ENCODE data around the gene CNTRL.

CNTRL gene

DNA sequence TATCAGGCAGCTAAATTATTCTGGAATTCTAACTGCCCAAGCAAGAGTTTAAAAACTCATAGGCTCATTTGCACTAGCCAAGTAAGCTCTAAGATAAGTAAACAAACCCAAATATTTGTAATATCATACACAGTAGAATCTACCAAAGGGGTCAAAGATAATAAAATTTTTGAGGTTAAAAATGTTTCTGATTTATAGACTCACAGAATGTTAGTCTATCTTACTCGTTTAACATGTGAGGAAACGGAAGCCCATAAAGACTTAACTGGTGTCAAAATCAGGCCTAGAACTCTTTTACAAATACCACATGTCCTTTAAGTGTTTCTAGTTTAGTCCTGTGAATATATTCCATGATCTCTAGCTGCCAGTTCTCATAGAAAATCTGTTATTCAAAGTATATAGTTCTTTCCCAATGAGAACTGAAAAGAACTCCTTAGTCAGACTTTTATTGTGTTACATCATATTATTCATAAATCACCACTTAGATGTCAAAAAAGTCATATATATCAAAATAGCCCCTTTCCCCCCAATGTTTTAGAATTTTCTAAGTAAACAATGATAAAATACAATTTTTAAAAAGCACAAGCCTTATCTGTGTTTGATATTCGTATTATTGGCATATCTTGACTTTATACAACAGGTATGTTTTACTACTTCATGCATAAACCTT is 113.0 kb downstream of the CNTRL start:
- H3K4me1 ChIP-seq (ENCODE audit: control insufficient read depth in 1 of 2, insufficient read depth in 1 of 2, low read depth in 1 of 2, low read length in 1 of 2) = peaks cover 33 to 47% of the 10 kb centered on the region in 2 experiments
- H3K27ac ChIP-seq = no peak overlapping the region
- no peak overlapping the region for H3K4me3 ChIP-seq (ENCODE audit: low read depth in 1 of 2, low read length in 1 of 2)
- TF ChIP-seq, protein P1, sequence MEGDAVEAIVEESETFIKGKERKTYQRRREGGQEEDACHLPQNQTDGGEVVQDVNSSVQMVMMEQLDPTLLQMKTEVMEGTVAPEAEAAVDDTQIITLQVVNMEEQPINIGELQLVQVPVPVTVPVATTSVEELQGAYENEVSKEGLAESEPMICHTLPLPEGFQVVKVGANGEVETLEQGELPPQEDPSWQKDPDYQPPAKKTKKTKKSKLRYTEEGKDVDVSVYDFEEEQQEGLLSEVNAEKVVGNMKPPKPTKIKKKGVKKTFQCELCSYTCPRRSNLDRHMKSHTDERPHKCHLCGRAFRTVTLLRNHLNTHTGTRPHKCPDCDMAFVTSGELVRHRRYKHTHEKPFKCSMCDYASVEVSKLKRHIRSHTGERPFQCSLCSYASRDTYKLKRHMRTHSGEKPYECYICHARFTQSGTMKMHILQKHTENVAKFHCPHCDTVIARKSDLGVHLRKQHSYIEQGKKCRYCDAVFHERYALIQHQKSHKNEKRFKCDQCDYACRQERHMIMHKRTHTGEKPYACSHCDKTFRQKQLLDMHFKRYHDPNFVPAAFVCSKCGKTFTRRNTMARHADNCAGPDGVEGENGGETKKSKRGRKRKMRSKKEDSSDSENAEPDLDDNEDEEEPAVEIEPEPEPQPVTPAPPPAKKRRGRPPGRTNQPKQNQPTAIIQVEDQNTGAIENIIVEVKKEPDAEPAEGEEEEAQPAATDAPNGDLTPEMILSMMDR (IDR thresholded peaks at IDR 0.05) = no peak
- peaks cover under 1% of the 10 kb centered on the region for H3K36me3 ChIP-seq
- H3K9me3 ChIP-seq = no peaks in the 10 kb centered on the region
- H3K27me3 ChIP-seq = no peaks in the 10 kb centered on the region

DNA sequence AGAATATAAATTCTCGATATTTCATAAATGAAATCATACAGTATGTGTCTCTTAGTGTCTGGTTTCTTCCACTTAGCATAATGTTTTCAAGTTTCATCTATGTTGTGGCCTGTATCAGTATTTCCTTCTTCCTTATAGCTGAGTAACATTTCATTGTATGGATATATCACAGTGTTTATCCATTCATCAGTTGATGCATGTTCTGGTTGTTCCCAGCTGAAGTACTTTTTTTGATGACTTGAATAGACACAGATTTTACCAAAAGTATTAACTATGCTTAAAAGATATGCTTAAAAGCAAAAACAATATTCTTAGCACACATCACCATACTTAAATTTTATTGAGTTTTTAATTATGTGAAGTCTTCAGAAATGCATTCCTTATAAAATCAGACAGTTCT is 114.3 kb downstream of the CNTRL start:
- TF ChIP-seq, protein P1 (IDR thresholded peaks at IDR 0.05) = no peak
- H3K27ac ChIP-seq = no peak overlapping the region
- H3K4me1 ChIP-seq (ENCODE audit: control insufficient read depth in 1 of 2, insufficient read depth in 1 of 2, low read depth in 1 of 2, low read length in 1 of 2) = peaks cover 32 to 48% of the 10 kb centered on the region in 2 experiments
- H3K36me3 ChIP-seq = no peaks in the 10 kb centered on the region
- H3K4me3 ChIP-seq (ENCODE audit: low read depth in 1 of 2, low read length in 1 of 2) = no peak overlapping the region
- no peaks in the 10 kb centered on the region for H3K9me3 ChIP-seq
- H3K27me3 ChIP-seq = no peaks in the 10 kb centered on the region

DNA sequence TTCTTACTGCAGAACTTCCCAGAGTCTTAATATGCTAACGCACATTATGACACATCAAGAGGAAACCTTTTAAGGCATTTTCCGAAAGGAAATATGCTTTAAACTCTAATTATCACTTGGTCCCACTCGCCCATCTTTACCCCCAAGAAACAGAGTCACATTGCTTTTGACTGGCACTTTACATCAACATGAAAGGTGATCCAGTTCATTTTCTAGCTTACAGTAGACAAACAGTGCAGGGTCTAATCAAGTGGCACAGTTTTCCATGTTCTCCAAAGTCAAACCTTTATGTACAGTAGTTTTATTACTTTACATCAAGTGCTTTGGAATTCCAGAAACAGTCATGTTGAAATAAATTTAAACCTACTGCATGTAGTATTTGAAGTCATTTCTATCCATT is 114.9 kb downstream of the CNTRL start:
- H3K4me3 ChIP-seq (ENCODE audit: low read depth in 1 of 2, low read length in 1 of 2) = no peak overlapping the region
- no peak overlapping the region for H3K27ac ChIP-seq
- H3K36me3 ChIP-seq = no peaks in the 10 kb centered on the region
- TF ChIP-seq, protein P1 (IDR thresholded peaks at IDR 0.05) = no peak
- no peaks in the 10 kb centered on the region for H3K27me3 ChIP-seq
- no peaks in the 10 kb centered on the region for H3K9me3 ChIP-seq
- H3K4me1 ChIP-seq (ENCODE audit: control insufficient read depth in 1 of 2, insufficient read depth in 1 of 2, low read depth in 1 of 2, low read length in 1 of 2) = peaks cover 31 to 48% of the 10 kb centered on the region in 2 experiments

DNA sequence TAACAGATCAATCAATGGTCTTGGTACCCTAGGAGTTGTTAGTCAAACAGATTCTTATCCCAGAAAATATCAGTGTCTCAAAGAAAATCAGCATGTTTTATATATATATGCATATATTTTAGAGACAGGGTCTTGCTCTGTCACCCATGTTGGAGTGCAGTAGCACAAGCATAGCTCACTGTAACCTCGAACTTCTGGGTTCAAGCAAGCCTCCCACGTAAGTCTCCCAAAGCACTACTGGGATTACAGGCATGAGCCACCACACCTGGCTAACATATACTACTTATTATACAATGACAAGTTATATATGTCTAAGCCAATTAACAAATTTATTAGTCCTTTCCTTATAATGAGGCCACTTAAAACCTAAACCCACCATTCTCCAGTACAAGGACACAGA is 116.5 kb downstream of the CNTRL start:
- H3K36me3 ChIP-seq = no peaks in the 10 kb centered on the region
- no peaks in the 10 kb centered on the region for H3K9me3 ChIP-seq
- TF ChIP-seq, protein P1 (IDR thresholded peaks at IDR 0.05) = no peak
- H3K4me1 ChIP-seq (ENCODE audit: control insufficient read depth in 1 of 2, insufficient read depth in 1 of 2, low read depth in 1 of 2, low read length in 1 of 2) = peaks cover 16 to 48% of the 10 kb centered on the region in 2 experiments
- H3K27ac ChIP-seq = no peak overlapping the region
- H3K4me3 ChIP-seq (ENCODE audit: low read depth in 1 of 2, low read length in 1 of 2) = no peak overlapping the region
- no peaks in the 10 kb centered on the region for H3K27me3 ChIP-seq

DNA sequence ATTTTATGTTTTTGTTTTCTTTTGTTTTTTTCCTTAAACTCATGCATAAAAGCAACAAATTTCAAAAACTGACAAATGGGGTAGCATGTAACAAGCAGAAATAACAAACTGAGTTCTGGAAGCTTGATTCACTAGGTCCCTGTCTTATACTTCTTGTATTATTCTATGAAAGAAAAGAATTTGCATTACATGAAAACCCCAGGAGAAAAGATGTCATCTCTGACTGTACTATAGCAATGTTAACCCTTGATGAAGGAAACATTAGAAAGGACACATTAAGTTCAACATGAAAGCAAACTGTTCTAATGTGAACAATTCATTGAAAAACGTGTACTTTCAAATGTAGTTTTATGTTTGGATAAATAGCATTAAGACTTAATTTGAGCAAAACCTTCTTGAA is 117.8 kb downstream of the CNTRL start:
- Histone ChIP-seq H3K4me1 (ENCODE audit: control insufficient read depth in 1 of 2, insufficient read depth in 1 of 2, low read depth in 1 of 2, low read length in 1 of 2) (peaks cover 26 to 61% of the 10 kb centered on the region in 2 experiments), H3K9me3 (no peaks in the 10 kb centered on the region), H3K27ac (no peak overlapping the region), H3K36me3 (no peaks in the 10 kb centered on the region), H3K4me3 (ENCODE audit: low read depth in 1 of 2, low read length in 1 of 2) (no peak overlapping the region), H3K27me3 (no peaks in the 10 kb centered on the region)
- TF ChIP-seq, protein P1 (IDR thresholded peaks at IDR 0.05) = no peak
